M059J (cell line): Measurements from ENCODE around the gene NUDT16L1. TPM values are rescaled to one million over a fixed set of nuclear protein-coding genes. Genes with fewer than 3 reads are reported as not detected.

ENCODE experiments used
- total RNA-seq: library from RNA; depleted of rRNA; stranded (reverse); fragments of >200 nt; shearing (Covaris generic); gene quantifications from 2 replicates; pipeline ENCODE4 v1.2.3, GENCODE V29; 2014; rRNA removed

Gene NUDT16L1
- total RNA-seq, 1 experiment from 2014 or later, result 25.7 TPM

Other genes starting within 250 kb of the NUDT16L1 start
- gene NMRAL1, start 218.9 kb upstream of the NUDT16L1 start, total RNA-seq, result 118 and 126 TPM in 2 replicates
- 54.5 and 86.1 TPM in 2 replicates for gene HMOX2, start 217.2 kb upstream of the NUDT16L1 start, total RNA-seq
- gene CDIP1, start 154.8 kb upstream of the NUDT16L1 start, total RNA-seq, result 16.0 and 20.9 TPM in 2 replicates
- not detected in 2 replicates for gene C16orf96, start 137.2 kb upstream of the NUDT16L1 start, total RNA-seq
- gene UBALD1, start 78.7 kb upstream of the NUDT16L1 start, total RNA-seq, result 4.5 and 8.4 TPM in 2 replicates
- 30.9 and 46.2 TPM in 2 replicates for gene MGRN1, start 68.7 kb upstream of the NUDT16L1 start, total RNA-seq
- gene ANKS3, start 40.7 kb downstream of the NUDT16L1 start, total RNA-seq, result 9.3 and 15.8 TPM in 2 replicates
- gene DNAAF8, start 41.0 kb downstream of the NUDT16L1 start, total RNA-seq, result 0.81 and 1.4 TPM in 2 replicates
- gene ZNF500, start 73.6 kb downstream of the NUDT16L1 start, total RNA-seq, result 7.1 and 13.3 TPM in 2 replicates
- not detected in 2 replicates for gene SEPTIN12, start 94.8 kb downstream of the NUDT16L1 start, total RNA-seq
- not detected in 2 replicates for gene SMIM22, start 101.8 kb downstream of the NUDT16L1 start, total RNA-seq
- gene ROGDI, start 109.1 kb downstream of the NUDT16L1 start, total RNA-seq, result 18.9 and 21.7 TPM in 2 replicates
- gene GLYR1, start 153.7 kb downstream of the NUDT16L1 start, total RNA-seq, result 24.9 and 42.0 TPM in 2 replicates
- gene UBN1, start 153.9 kb downstream of the NUDT16L1 start, total RNA-seq, result 22.8 and 48.3 TPM in 2 replicates
- 1.8 and 2.2 TPM in 2 replicates for gene PPL, start 243.6 kb downstream of the NUDT16L1 start, total RNA-seq